Measurements from ENCODE around the gene NHLH1. TPM values are rescaled to one million over a fixed set of nuclear protein-coding genes. Genes with fewer than 3 reads are reported as not detected.

The NHLH1 gene
- total RNA-seq, 1 experiment from 2014 or later, result 0.12 TPM

DNA sequence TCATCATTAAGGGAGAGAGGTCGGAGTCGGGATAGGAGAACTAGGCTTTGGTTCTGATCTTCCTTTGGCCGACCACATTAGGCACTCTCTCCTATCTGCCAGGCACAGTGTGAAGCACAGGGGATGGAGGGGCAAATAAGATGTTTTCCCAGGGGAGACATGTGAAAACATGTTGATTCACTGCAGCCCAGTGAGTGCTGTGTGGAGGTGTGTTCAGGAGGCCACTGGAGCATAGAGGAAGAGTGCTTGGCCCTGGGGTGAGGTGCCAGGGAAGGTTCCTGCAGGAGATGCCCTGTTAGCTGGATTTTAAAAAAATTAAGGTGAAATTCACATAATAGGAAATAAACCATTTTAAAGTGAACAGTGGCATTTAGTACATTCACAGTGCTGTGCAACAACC, 37.2 kb downstream of the NHLH1 start:
- intact Hi-C loops (cut with micrococcal nuclease), result no loop called here
- H3K9me3 Mint-ChIP-seq (ENCODE audit: unreplicated experiment), result no peaks in the 10 kb centered on the region
- no peak for TF ChIP-seq CTCF (IDR thresholded peaks at IDR 0.05; ENCODE audit: unreplicated experiment)

GRCh38 chr1:160405331-160405877, 38.5 kb downstream of the NHLH1 start:
- ChIA-PET POLR2A (interaction anchor here (0.6 kb wide), 1 partner anchor 1029 kb away, joined by 4 read pairs; no protein-coding TSS in a partner anchor), CTCF (interaction anchor here (0.5 to 2.7 kb wide), 4 partner anchors 11 to 131 kb away, joined by 3 to 11 read pairs (median 4); no protein-coding TSS in a partner anchor)
- intact Hi-C loops (cut with micrococcal nuclease), result no loop called here
- no peak for DNase-seq (ENCODE audit: unreplicated experiment)
- no peak for TF ChIP-seq CTCF (IDR thresholded peaks at IDR 0.05; ENCODE audit: unreplicated experiment)
- H3K4me1 Mint-ChIP-seq (ENCODE audit: insufficient read depth, unreplicated experiment), result peaks cover 9% of the 10 kb centered on the region
- H3K9me3 Mint-ChIP-seq (ENCODE audit: unreplicated experiment), result no peaks in the 10 kb centered on the region
- no peaks in the 10 kb centered on the region for H3K36me3 Mint-ChIP-seq (ENCODE audit: insufficient read depth, unreplicated experiment)
- H3K27me3 Mint-ChIP-seq (ENCODE audit: insufficient read depth, unreplicated experiment), result peaks cover 16% of the 10 kb centered on the region
- BruUV-seq (replicated peaks), result no TSS peak
- H3K27ac Mint-ChIP-seq (ENCODE audit: low read depth, unreplicated experiment), result no peak overlapping the region
- H3K4me3 Mint-ChIP-seq (ENCODE audit: unreplicated experiment), result no peak overlapping the region

More for the DNA sequence above, 37.2 kb downstream of the NHLH1 start:
- Mint-ChIP-seq H3K4me1 (ENCODE audit: insufficient read depth, unreplicated experiment) (peaks cover 10% of the 10 kb centered on the region), H3K36me3 (ENCODE audit: insufficient read depth, unreplicated experiment) (no peaks in the 10 kb centered on the region), H3K27ac (ENCODE audit: low read depth, unreplicated experiment) (no peak overlapping the region), H3K27me3 (ENCODE audit: insufficient read depth, unreplicated experiment) (peaks cover 16% of the 10 kb centered on the region), H3K4me3 (ENCODE audit: unreplicated experiment) (no peak overlapping the region)
- DNase-seq (ENCODE audit: unreplicated experiment), result no peak
- no TSS peak for BruUV-seq (replicated peaks)
- POLR2A ChIA-PET, result interaction anchor here (0.8 kb wide), 1 partner anchor 24 kb away, joined by 3 read pairs; no protein-coding TSS in a partner anchor
- CTCF ChIA-PET, result interaction anchor here (2.7 kb wide), 1 partner anchor 12 kb away, joined by 11 read pairs; no protein-coding TSS in a partner anchor

- no peak for DNase-seq (ENCODE audit: unreplicated experiment)
- no peaks in the 10 kb centered on the region for H3K36me3 Mint-ChIP-seq (ENCODE audit: insufficient read depth, unreplicated experiment)
- H3K4me1 Mint-ChIP-seq (ENCODE audit: insufficient read depth, unreplicated experiment), result peaks cover 9% of the 10 kb centered on the region
- peaks cover 12% of the 10 kb centered on the region for H3K27me3 Mint-ChIP-seq (ENCODE audit: insufficient read depth, unreplicated experiment)
- CTCF ChIA-PET, result interaction anchor here (1.6 to 3.7 kb wide), 4 partner anchors 10 to 29 kb away, joined by 3 to 21 read pairs (median 11); no protein-coding TSS in a partner anchor
- intact Hi-C loops (cut with micrococcal nuclease), result no loop called here
- BruUV-seq (replicated peaks), result no TSS peak
- TF ChIP-seq CTCF (IDR thresholded peaks at IDR 0.05; ENCODE audit: unreplicated experiment), result no peak
- no peak overlapping the region for H3K27ac Mint-ChIP-seq (ENCODE audit: low read depth, unreplicated experiment)
- POLR2A ChIA-PET, result interaction anchor here (0.6 kb wide), 1 partner anchor 1030 kb away, joined by 4 read pairs; no protein-coding TSS in a partner anchor
- H3K4me3 Mint-ChIP-seq (ENCODE audit: unreplicated experiment), result no peak overlapping the region
- no peaks in the 10 kb centered on the region for H3K9me3 Mint-ChIP-seq (ENCODE audit: unreplicated experiment)
Observed at GRCh38 chr1:160406131-160406968, 39.5 kb downstream of the NHLH1 start.

Data from MCF 10A (cell line).